Keratinocyte (primary cell): ENCODE data around the gene RAB3A.
"Not testable (repeated sequence)": the region's sequence is repeated elsewhere in the genome, so short reads cannot be mapped to it uniquely, and the experiment has no call there.

Experiments used
- CTCF ChIP-seq, 3 experiments: IDR thresholded peaks in 1 of 3; conservative IDR thresholded peaks in 1 of 3; optimal IDR thresholded peaks in 1 of 3; 2 replicates in 2 of 3; 3 replicates in 1 of 3; pipeline versions ENCODE3 to v1.5.1; 2011; ENCODE audit warnings: low read length in 3 of 3, mild to moderate bottlenecking in 3 of 3, moderate library complexity in 2 of 3, control low read depth in 1 of 3, inconsistent platforms in 1 of 3; ENCODE audit not compliant: insufficient read depth in 2 of 3; ENCODE audit errors: extremely low read depth in 1 of 3
- EZH2 ChIP-seq: IDR thresholded peaks from one replicate; pipeline ENCODE4 v1.6.1; 2012; ENCODE audit warnings: inconsistent platforms, mild to moderate bottlenecking, low read length, moderate library complexity

- not testable (repeated sequence) for TF ChIP-seq CTCF (optimal IDR thresholded peaks at IDR 0.05 in 1 of 3, IDR thresholded peaks at IDR 0.05 in 1 of 3, conservative IDR thresholded peaks at IDR 0.05 in 1 of 3; ENCODE audit: extremely low read depth in 1 of 3, insufficient read depth in 2 of 3, low read length in 3 of 3); EZH2
These were observed 6.1 kb upstream of the RAB3A start for GRCh38 chr19:18209912-18210311.
